Measurements from ENCODE around the gene SCRT2.
A peak's percentile ranks its signal among the peaks of the same experiment; 100 is the strongest.
"Not testable (repeated sequence)": the region's sequence is repeated elsewhere in the genome, so short reads cannot be mapped to it uniquely, and the experiment has no call there.

SCRT2 gene

DNA sequence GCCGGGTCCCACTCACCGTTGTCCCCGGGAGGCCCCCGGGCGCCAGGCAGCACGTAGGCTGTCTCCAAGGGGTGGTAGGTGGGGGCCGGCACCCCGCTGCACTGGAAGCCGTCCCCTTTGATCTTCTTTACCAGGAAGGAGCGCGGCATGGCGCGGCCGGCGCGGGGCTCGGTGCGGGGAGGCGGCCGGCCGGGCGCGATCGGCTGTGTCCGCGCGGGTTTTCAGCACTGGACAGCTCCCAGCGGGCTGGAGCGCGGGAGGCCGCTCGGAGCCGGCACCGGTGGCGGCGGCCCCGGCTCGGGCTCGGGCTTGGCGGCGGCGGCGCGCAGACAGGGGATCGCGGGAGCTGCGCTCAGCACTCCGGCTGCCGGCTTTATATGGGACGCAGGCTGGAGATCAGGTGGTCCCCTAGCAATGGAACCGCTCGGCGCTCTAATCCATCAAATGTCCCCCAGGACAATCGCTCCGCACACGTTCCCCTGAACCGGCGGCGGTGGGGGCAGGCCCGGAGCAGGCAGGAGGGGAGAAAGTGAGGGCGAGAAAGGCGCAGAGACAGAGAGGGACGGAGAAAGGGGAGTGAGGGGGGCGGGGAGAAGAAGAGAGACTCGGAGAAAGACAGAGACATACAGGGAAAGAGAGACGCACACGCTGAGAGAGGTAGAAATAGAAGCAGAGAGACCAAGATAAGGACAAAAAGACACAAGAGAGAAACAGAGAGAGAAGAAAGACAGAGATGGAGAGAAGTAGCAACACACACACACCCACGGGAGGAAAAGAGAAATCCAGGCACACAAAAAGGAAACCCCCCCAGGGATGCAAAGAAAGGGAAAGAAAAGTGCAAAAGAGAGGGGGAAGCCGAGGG lies at the start of gene SCRT2:
TSS of gene SCRT2 (minus strand) at position 350 of the 862 bp plus-strand sequence. CDS start at position 149, 201 bp downstream.
- DNase-seq (ENCODE audit: low spot score) = peak; percentile 25

DNA sequence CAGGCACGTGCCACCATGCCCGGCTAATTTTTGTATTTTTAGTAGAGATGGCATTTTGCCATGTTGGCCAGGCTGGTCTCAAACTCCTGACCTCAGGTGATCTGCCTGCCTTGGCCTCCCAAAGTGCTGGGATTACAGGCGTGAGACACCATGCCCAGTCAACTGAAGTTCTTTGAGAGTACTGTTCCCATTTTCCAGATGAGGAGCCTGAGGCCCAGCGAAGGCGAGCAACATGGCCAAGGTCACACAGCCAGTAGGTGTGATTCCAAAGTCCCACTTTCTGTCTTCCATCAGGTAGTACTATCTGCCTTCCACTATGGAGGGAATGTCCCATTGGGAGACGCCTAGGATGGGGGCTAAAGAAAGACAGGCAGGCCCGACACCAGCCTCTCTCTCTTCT lies 49.2 kb upstream of the SCRT2 start:
- not testable (repeated sequence) for DNase-seq (ENCODE audit: low spot score)

DNA sequence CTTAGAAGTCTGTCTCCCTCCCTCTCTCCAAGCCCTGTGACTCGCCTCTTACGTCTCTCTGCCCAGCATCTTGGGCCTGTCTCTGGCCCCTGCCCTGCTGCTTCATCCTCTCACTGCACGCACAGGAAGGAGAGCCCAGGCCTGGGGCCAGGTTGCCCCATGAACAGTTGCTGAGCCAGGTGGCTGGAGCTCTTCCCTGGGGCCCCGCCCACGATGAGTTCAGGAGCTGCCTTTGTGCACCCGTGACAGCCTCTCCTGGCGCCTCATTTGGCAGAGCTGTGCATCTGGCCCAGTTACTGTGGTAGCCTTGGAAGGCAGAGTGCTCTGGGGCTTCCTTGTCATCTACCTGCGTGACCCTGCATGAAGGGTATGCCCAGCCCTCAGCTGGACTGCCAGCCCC lies 48.2 kb upstream of the SCRT2 start:
- DNase-seq (ENCODE audit: low spot score) = peak; percentile 2

DNA sequence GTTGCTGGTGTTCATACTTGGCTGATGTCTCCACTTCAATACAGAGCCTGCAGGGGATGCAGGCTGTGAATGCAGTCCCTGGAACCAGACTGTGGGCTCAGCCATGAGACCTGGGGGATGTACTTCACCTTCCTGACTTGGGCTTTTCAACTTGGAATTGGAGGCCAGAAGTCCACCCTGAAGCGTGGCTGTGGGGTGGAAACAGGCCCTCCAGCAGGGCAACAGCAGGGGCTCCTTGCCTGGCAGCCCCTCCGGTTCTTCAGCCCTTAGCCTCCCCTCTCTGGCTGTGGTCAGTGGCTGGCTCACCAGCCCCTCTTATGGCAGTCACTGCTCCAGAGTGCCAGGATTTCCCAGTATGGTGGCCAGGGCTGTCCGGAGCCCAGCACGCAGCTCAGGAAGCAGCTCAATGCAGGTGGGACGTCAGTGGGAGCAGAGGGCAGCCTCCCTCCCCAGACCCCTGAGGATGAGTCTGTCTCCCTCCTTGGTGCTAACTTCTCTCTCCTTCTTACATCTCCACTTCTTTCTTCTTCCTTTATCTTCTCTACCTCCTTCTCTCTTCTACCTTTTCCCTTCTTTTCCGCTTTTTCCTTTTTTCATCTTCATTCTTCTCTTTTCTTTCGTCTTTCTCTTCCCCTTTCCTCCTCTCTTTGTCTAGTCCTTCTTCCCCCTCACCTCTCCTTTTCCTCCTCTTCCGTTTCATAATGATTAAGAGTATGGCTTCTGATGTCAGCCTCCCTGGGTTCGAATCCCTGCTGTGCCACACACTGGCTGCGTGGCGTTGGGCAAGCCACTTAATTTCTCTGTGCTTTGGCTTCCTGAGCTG lies 47.4 kb upstream of the SCRT2 start:
- DNase-seq (ENCODE audit: low spot score) = no peak

DNA sequence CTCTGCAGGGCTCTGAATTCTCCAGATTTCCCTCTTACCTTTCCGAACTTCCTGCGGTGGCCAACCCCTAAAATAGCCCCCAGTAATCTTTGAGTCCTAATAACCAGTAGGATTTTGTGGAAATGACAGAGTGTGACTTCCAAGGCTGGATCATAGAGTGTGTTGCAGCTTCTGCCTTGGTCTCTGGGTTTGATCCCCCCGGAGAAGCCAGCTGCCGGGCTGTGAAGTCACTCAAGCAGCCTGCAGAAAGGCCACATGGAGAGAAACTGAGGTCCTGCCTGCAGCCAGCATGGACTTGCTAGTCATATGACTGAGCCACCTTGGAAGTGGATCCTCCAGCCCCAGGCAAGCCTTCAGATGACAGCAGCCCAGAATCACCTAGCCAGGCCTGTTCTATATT lies 46.3 kb upstream of the SCRT2 start:
- no peak for DNase-seq (ENCODE audit: low spot score)

DNA sequence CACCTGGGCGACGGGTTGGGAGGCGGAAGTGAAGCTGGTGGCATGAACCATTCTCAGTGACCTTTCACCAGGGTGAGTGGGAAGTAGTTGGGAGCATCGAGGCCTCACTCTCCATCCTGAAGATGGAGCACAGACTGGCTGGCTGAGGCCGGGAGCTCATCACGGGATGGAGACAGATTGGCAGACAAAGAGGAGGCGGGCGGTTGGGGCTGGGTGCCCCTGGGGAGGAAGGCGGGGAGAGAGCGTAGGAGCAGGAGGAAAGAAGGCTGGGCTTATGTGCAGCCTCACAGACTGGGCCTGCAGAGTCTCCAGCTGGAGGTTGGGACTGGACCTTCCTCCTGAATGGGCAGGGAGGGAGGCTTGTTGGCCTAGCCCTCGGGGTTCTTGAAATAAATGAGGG lies 44.2 kb upstream of the SCRT2 start:
- DNase-seq (ENCODE audit: low spot score) = no peak

DNA sequence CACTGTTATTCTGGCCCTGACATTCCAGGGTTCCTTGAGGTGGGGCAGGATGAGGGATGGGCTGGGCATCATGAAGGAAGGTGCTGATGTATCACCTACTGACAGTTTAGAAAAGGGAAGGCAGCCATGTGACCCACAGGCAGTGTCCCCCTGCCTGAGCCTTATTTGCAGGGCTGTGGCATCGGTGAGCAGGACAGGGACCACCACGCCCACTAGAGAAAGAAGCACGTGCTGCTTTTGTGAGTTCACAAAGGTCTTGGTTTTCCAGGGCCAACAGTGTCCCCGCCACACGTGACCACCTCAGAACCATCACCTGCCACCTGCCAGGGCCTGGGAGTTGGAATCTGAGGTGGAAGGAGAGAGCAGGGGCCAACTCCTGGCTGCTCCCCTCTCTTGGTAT lies 43.5 kb upstream of the SCRT2 start:
- DNase-seq (ENCODE audit: low spot score) = no peak

DNA sequence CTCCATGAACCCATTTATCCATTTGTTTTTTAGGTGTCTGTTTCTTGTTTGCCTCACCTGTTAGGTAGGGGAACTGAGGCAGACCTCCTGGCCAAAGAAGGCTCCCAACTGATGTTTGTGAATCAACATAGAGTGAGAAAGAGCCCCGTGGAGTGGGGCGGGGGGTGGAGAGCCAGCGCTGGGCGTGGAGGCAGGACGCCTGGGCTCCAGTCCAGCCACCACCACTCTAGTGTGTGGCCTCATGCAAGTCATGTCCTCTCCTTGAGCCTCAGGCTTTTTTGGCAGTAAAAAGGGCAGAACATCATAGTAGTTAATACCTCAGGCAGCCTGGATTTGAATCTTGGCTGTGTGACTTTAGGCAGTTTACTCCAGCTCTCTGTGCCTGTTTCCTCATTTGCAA lies 42.2 kb upstream of the SCRT2 start:
- DNase-seq (ENCODE audit: low spot score) = no peak

DNA sequence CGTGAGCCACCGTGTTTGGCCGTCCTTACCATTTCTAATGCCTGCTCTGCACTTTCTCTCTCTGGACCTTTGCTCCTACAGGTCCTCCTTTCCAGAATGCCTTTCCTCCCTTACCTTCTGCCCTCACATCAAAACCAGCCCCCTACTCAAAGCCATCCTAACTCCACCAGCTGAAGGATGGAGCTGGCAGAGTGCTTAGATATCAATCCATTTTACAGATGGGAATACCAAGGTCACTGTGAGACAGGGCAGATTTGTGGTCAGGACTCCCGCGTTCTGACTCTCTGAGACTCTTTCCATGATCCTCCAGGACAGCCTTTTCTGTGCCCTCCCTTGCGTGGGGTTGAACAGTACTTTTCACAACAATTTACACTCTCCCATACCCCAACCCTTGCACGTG lies 41.7 kb upstream of the SCRT2 start:
- no peak for DNase-seq (ENCODE audit: low spot score)

DNA sequence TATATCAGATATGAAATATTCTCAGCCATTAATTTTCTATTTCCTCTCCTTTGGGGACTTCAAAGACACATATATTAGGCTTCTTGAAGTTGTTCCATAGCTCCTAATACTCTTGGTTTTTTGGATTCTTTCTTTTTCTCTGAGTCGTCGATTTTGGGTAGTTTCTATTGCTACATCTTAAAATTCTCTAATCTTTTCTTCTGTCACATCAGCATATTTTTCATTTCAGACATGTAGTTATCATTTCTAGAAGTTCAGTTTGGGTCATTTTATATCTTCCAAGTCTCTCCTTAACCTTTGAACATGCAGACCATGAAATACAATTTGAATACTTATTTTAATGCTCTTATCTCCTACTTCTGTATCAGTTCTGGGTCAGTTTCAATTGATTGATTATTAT lies 38.9 kb upstream of the SCRT2 start:
- DNase-seq (ENCODE audit: low spot score) = no peak

DNA sequence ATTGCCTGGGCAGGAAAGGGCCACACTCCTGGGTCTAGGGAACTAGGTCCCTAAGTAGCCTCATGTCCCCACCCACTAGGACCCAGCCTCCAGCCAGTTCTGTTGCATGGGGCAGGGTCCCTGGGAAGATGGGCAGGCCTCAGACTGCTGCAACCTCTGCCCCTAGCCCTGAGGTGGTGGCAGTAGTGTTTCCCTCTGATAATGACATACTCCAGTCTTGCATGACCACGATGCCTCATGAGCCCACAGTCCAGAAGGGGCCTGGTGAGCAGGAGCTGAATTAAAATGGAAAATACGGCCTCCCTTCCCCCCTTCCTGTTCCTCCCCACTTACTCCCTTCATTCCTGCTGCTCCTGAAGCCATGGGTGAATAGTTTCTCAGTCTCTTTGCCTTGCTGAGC lies 36.0 kb upstream of the SCRT2 start:
- DNase-seq (ENCODE audit: low spot score) = no peak

DNA sequence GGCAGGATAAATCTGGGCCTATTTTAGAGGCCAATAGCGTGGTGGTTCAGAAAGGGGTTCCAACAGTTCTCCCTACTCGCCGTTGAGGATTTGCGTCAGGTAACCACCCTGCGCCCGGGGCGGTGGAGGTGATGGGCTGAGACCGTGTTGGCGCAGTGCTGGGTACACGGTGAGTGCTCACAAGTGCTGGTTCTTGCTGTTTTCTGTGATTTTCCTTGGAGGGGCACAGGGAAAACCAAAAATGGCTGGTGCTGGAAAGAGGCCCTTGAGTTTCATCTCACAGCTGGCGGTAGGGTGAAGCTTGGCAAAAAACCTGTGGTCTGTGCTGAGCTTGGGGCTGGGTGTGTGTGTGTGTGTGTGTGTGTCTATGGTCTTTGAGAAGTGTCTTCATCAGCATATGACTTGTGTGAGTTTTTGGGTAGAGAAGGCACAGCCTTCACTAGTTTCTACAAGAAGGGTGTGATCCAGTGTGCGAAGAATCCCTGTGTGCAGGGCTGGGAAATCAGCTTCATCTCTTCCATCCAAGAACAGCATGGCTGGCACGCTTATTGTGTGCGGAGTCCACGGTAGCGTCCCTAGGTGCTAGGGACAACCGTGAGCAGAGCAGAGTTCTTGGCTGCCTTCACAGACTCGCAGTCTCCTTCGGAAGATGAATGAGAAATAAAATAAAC lies 35.3 kb upstream of the SCRT2 start:
- DNase-seq (ENCODE audit: low spot score) = no peak

DNA sequence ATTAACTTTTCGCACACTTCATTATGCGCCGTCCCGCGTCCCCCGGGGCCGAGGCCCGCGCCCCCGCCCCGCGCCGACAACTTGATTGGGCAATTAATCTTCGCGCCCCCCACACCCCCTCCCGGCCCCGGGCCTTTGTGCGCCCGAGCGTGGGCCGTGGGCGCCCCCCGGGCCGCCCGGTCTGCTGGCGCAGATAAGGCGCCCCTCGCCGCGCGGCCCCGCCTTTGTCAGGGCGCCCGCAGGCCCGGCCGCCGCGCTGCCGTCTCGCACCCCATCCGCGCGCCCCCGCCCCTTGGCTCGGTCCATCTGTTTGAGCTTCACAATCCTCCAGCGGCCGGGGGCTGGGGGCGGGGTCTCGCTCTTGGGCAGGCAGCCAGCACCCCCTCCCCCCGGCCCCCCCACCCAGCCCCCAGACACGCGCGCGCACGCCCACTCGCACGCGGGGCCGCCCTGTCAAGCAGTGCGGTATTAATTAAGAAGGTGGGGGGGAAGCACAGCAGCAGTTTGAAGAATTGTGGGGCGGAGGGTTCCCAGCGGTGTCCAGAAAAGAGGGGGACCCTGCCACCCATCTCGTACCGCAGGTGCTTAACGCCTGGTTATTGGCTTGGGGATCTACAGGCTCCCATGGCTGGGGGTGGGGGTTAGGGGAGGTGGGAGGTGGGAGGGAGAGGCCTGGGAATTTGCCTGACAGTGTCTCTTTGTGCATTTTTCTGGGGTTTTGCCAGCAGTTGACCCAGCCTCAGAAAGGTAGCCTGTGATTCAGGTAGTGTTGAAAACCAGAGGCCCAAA lies 34.6 kb upstream of the SCRT2 start:
- DNase-seq (ENCODE audit: low spot score) = no peak

DNA sequence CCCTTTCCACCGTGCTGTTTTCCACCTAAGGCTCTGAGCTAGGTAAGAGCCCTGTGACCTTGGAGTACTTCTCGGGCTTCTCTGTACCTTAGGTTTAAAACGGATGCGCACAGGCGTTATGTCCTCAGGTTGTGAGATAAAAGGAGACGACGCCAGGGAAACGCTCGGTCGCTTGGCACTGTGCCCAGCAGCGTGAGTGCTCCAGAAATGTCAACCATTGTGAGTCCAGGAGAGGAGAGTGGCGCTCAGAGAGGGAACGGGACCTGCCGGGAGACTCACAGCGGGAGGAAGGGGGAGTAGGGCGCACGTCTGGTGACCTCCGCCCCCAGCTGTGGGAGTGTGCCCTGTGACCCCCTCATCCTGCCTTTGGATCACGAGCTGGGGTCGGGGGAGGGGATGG lies 33.8 kb upstream of the SCRT2 start:
- DNase-seq (ENCODE audit: low spot score) = no peak

DNA sequence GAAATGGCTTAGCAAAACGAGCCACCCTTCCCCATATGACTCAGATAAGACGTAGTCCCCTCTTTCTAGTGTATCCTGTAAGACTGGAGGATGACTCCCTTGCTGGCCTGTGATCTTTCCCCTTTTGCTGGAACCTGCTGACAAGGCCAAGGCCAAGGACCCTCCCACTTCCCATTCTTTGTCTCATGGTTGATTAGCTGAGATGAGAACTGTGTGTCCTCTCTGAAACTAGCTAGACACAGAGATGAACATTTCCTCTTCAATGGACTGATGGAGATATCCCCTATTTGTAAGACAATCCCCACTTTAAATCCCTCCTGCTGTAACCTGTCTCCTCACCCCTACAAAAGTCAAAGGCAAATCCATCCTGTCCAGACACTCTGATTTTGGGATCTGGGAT lies 33.4 kb upstream of the SCRT2 start:
- DNase-seq (ENCODE audit: low spot score) = no peak

DNA sequence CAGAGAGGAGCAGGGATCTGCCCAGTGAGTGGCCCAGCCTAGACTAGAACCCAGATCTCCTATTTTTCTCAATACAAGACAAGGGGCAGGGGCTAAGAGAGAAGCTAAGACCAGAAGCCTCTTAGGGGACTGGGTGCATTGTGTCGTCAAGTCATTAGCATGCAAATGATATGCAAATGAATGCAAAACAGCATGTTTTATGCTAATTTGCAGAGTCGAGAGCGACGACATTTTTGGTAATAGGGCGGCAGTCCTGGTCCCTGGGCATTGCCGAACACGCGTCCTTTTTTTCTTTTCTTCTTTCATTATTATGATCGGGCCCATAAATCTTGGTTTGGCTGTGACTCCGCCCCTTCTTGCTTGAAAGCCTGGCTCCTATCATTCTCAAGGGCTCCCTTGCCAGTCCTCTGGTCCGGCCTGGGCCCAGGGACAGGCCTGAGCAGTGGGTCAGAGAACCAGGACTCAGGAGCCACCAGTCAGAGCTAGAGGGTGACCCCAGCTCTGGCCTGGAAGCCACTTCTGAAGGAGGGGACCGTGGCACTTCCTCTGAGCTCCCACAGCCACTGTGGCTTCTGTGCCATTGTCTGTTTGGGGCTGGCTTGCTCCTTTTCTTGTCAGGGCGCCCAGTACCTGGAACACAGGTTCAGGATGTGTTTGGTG lies 32.0 kb upstream of the SCRT2 start:
- DNase-seq (ENCODE audit: low spot score) = no peak

DNA sequence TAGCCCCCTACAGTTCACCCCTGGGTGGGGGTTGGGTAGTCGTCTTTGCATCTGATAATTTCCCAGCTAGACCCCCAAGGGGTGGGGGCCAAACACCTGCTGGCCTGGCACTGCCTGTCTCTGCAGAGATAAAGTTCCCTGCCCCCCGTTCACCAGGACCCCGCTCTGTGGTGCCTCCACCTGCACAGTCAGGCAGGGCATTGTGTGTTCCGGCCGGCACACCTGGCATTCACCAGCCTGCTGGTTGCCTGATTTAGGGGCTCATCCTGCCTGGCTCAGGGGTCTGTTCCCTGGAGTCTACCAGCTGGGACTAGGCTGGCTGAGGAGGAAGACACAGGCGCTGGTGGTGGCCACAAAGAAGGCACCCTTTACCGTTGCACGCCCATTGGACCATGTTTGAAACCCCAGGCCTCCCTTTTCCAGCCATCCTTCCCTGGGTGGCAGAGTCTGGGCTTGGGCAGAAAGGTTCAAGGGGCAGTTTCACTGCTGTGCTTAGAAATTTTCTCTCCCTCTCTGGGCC lies 30.8 kb upstream of the SCRT2 start:
- no peak for DNase-seq (ENCODE audit: low spot score)

DNA sequence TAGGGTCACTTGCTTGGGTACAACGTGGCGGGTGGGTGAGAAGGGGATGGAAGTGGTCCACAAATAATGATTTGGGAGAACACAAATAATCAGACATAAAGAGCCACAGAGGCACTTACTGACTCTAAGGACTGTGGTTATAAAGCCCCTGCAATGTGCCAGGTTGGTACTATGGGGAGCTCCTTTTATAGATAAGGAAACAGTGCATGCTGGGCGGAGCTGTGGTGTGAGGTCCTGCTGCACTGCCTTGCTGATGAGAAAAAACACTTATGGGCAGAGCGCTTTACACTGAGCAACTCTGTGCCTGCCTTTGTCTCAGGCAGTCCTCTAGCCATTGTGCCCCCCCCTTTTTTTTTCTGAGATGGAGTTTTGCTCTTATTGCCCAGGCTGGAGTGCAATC lies 29.1 kb upstream of the SCRT2 start:
- DNase-seq (ENCODE audit: low spot score) = no peak

DNA sequence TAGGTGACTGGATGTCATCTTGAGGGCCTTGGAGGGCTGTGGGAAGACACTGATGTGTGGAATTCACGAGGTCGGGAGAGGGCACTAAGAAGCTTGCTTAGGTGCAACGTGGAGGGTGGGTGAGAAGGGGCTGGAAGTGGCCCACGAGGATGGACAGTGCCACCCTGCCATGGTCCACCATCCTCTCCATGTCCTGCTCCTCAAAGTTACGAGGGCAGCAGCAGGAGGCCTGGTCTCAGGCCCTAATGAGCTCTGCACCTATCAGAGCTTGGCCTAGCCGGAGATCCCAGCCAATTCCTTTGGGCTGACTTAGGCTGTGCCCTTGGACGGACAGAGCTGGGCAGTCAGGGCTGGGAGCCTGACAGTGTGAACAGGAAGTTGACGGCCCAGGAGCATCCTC lies 27.8 kb upstream of the SCRT2 start:
- no peak for DNase-seq (ENCODE audit: low spot score)

DNA sequence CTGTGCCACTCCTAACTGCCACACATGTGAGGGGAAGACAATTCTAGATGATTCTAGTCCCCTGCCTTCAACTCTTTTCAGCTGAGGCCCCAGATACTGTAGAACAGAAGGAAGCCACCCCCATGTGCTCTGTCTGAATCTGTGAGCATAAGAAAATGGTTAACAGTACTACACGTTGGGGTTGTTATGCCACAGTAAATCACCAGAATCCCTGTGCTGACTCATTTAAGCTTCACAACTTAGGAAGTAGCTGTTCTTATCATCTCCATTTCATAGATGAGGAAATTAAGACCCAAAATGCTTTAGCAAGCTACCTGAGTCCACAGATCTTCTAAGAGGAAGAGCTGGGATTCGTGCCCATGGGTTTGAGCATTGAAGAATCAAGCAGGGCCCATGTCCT lies 27.4 kb upstream of the SCRT2 start:
- no peak for DNase-seq (ENCODE audit: low spot score)

Data from pons (tissue), 1 donor.